GM23338 (cell line): ENCODE measurements around the gene KLK5. TPM values are rescaled to one million over a fixed set of nuclear protein-coding genes. Genes with fewer than 3 reads are reported as not detected.

Experiments used
- ATAC-seq: fragments of 200-7000 bp; cut with Tn5 transposase; 3 replicates; pipeline ENCODE4 v1.9.1; 2020
- DNase-seq: peaks from one replicate; pipeline ENCODE4 v3.0.0-alpha.2; 2015; ENCODE audit warnings: low spot score
- H2AFZ ChIP-seq: fragments of 200-600 bp; sonication (generic); 2 replicates; pipeline ENCODE4 v1.8.0; 2016; ENCODE audit warnings: antibody characterized with exemption, mild to moderate bottlenecking, moderate library complexity
- H3F3A ChIP-seq: fragments of 200-600 bp; sonication (generic); replicated peaks from 2 replicates; pipeline ENCODE4 v1.8.0; 2017; ENCODE audit warnings: antibody characterized with exemption, mixed run types, low read depth
- H3K27ac ChIP-seq: fragments of 200-600 bp; sonication (generic); 2 replicates; pipeline ENCODE4 v1.6.1; 2016; ENCODE audit warnings: low read depth
- H3K27me3 ChIP-seq: fragments of 200-600 bp; sonication (generic); 2 replicates; pipeline ENCODE4 v1.8.0; 2016; ENCODE audit warnings: mild to moderate bottlenecking, mixed run types, moderate library complexity; ENCODE audit not compliant: insufficient read depth
- H3K36me3 ChIP-seq: fragments of 200-600 bp; sonication (generic); 2 replicates; pipeline ENCODE4 v1.8.0; 2016; ENCODE audit warnings: mild to moderate bottlenecking; ENCODE audit not compliant: insufficient read depth
- H3K4me1 ChIP-seq: fragments of 200-600 bp; sonication (generic); 2 replicates; pipeline ENCODE4 v1.8.0; 2016; ENCODE audit warnings: mild to moderate bottlenecking, moderate library complexity; ENCODE audit not compliant: insufficient read depth
- H3K4me2 ChIP-seq: fragments of 200-600 bp; sonication (generic); 2 replicates; pipeline ENCODE4 v1.7.1; 2017; ENCODE audit warnings: mixed run types
- H3K4me3 ChIP-seq: fragments of 200-600 bp; sonication (generic); 2 replicates; pipeline ENCODE4 v1.6.1; 2016; ENCODE audit warnings: mixed run types
- H3K79me2 ChIP-seq: fragments of 200-600 bp; sonication (generic); replicated peaks from 2 replicates; pipeline ENCODE4 v1.8.0; 2017; ENCODE audit warnings: mild to moderate bottlenecking; ENCODE audit not compliant: insufficient read depth
- H3K9me2 ChIP-seq: fragments of 200-600 bp; sonication (generic); 2 replicates; pipeline ENCODE4 v1.8.0; 2017; ENCODE audit not compliant: insufficient read depth
- H4K20me1 ChIP-seq: fragments of 200-600 bp; sonication (generic); replicated peaks from 2 replicates; pipeline ENCODE4 v1.8.0; 2017; ENCODE audit warnings: mild to moderate bottlenecking; ENCODE audit not compliant: insufficient read depth
- H3K27ac Mint-ChIP-seq: 2 replicates; pipeline ENCODE4 v1.8.0; 2020; ENCODE audit warnings: inconsistent platforms, mild to moderate bottlenecking, moderate library complexity, mixed read lengths
- H3K27me3 Mint-ChIP-seq: 3 replicates; pipeline ENCODE4 v1.8.0; 2022; ENCODE audit warnings: low read depth, mild to moderate bottlenecking, moderate library complexity, mixed read lengths, inconsistent platforms; ENCODE audit not compliant: insufficient read depth, poor library complexity
- H3K36me3 Mint-ChIP-seq: 3 replicates; pipeline ENCODE4 v1.8.0; 2021; ENCODE audit warnings: low read depth, mild to moderate bottlenecking, inconsistent platforms, moderate library complexity, mixed read lengths
- H3K4me1 Mint-ChIP-seq: 3 replicates; pipeline ENCODE4 v1.8.0; 2020; ENCODE audit warnings: mild to moderate bottlenecking, inconsistent platforms, mixed read lengths
- H3K4me3 Mint-ChIP-seq: 3 replicates; pipeline ENCODE4 v1.8.0; 2021; ENCODE audit warnings: moderate library complexity, mild to moderate bottlenecking, inconsistent platforms, mixed read lengths
- H3K9me3 Mint-ChIP-seq: 3 replicates; pipeline ENCODE4 v1.8.0; 2020; ENCODE audit warnings: moderate library complexity, mild to moderate bottlenecking, inconsistent platforms, mixed read lengths
- CREB1 ChIP-seq: fragments of 250-450 bp; sonication (Bioruptor Pico); IDR thresholded peaks from 2 replicates; pipeline ENCODE4 v1.5.0; 2020; ENCODE audit warnings: low read depth, mild to moderate bottlenecking, moderate library complexity
- CTCF ChIP-seq, 2 experiments: fragments of 200-600 bp in 1 of 2; sonication (generic) in 1 of 2; conservative IDR thresholded peaks; 2 replicates each; pipeline versions ENCODE4 v1.5.1 to v1.6.1; 2016 to 2017; ENCODE audit warnings: antibody characterized with exemption in 2 of 2, low read depth in 2 of 2, mild to moderate bottlenecking in 2 of 2, moderate library complexity in 1 of 2
- ETS1 ChIP-seq: IDR thresholded peaks from 2 replicates; pipeline ENCODE4 v1.6.1; 2016; ENCODE audit warnings: antibody characterized with exemption
- EZH2 ChIP-seq: fragments of 200-600 bp; sonication (generic); IDR thresholded peaks from one replicate; pipeline ENCODE4 v1.8.0; 2017; ENCODE audit warnings: antibody characterized with exemption, mild to moderate bottlenecking, low read depth; ENCODE audit not compliant: unreplicated experiment
- EZH2phosphoT487 ChIP-seq: fragments of 200-600 bp; sonication (generic); IDR thresholded peaks from one replicate; pipeline ENCODE4 v1.8.1; 2018; ENCODE audit warnings: antibody characterized with exemption; ENCODE audit not compliant: unreplicated experiment
- JUNB ChIP-seq: IDR thresholded peaks from one replicate; pipeline ENCODE4 v1.6.1; 2016; ENCODE audit warnings: antibody characterized with exemption; ENCODE audit not compliant: unreplicated experiment
- NANOG ChIP-seq: IDR thresholded peaks from 2 replicates; pipeline ENCODE4 v1.6.1; 2016; ENCODE audit warnings: antibody characterized with exemption, borderline replicate concordance
- POLR2AphosphoS5 ChIP-seq: IDR thresholded peaks from 2 replicates; pipeline ENCODE4 v1.6.1; 2016; ENCODE audit warnings: antibody characterized with exemption, low read depth
- REST ChIP-seq: IDR thresholded peaks from one replicate; pipeline ENCODE4 v1.6.1; 2018; ENCODE audit warnings: antibody characterized with exemption; ENCODE audit not compliant: unreplicated experiment
- STAT1 ChIP-seq: IDR thresholded peaks from one replicate; pipeline ENCODE4 v1.6.1; 2016; ENCODE audit warnings: antibody characterized with exemption; ENCODE audit not compliant: unreplicated experiment
- ZNF114 ChIP-seq: fragments of 250-450 bp; sonication (Bioruptor Pico); IDR thresholded peaks from 2 replicates; pipeline ENCODE4 v1.5.0; 2020; ENCODE audit warnings: mild to moderate bottlenecking, moderate library complexity
- ZNF331 ChIP-seq: fragments of 250-450 bp; sonication (Bioruptor Pico); IDR thresholded peaks from 2 replicates; pipeline ENCODE4 v1.5.0; 2020; ENCODE audit warnings: low read depth, mild to moderate bottlenecking, moderate library complexity
- ZNF462 ChIP-seq: fragments of 250-450 bp; sonication (Bioruptor Pico); IDR thresholded peaks from 2 replicates; pipeline ENCODE4 v1.5.0; 2020; ENCODE audit warnings: mild to moderate bottlenecking, moderate library complexity
- polyA plus RNA-seq: library from polyadenylated mRNA; unstranded; fragments of >200 nt; fragmentation: Nextera tagmentation; extraction: Ambion mirVana; gene quantifications from 2 replicates; pipeline ENCODE4 v1.2.1, GENCODE V29; 2016
- total RNA-seq: library from RNA; depleted of rRNA; stranded (reverse); fragments of >200 nt; shearing (Covaris generic); gene quantifications from 2 replicates; pipeline ENCODE4 v1.2.3, GENCODE V29; 2014

The KLK5 gene
- total and polyA plus RNA-seq, 2 experiments from 2014 or later, result 0.66 TPM; not detected in 1

GRCh38 chr19:50908336-50908735, 44.5 kb downstream of the KLK5 start:
- H3K9me3 Mint-ChIP-seq, result no peaks in the 10 kb centered on the region; the same call in 1 of the 3 replicates
- peaks cover 27% of the 10 kb centered on the region for H3K27me3 Mint-ChIP-seq
- H3F3A ChIP-seq, result 0 out of 2 replicates have a peak, but pooled peaks cover 2% of the 10 kb centered on the region
- ATAC-seq, result no peak
- no peak for TF ChIP-seq NANOG
- TF ChIP-seq ZNF331 (CRISPR knock-in tag), result no peak
- no peak for TF ChIP-seq CTCF (conservative IDR thresholded peaks at IDR 0.05; ENCODE audit: low read depth in 2 of 2)
- no peak for TF ChIP-seq EZH2
- TF ChIP-seq EZH2phosphoT487, result no peak
- no peak for TF ChIP-seq ZNF114 (CRISPR knock-in tag)
- TF ChIP-seq ZNF462, result no peak
- TF ChIP-seq CREB1, result no peak
- TF ChIP-seq POLR2AphosphoS5, result no peak
- TF ChIP-seq JUNB, result no peak
- TF ChIP-seq STAT1, result no peak
- no peak for TF ChIP-seq REST
- TF ChIP-seq ETS1, result no peak
- no peaks in the 10 kb centered on the region; the same call in 2 of the 3 replicates for H3K36me3 Mint-ChIP-seq
- H3K9me2 ChIP-seq, result no peaks in the 10 kb centered on the region
- 0 out of 2 replicates have a peak overlapping the region, but pooled peaks have one; percentile 47 for H2AFZ ChIP-seq
- H3K27ac ChIP-seq, result no peak overlapping the region
- H3K4me3 ChIP-seq, result no peak overlapping the region
- peaks cover 15% of the 10 kb centered on the region for H3K4me1 ChIP-seq
- H3K79me2 ChIP-seq, result no peaks in the 10 kb centered on the region
- DNase-seq, result no peak
- no peaks in the 10 kb centered on the region for H4K20me1 ChIP-seq
- peaks cover 13% of the 10 kb centered on the region for H3K4me1 Mint-ChIP-seq
- no peak overlapping the region for H3K27ac Mint-ChIP-seq
- H3K27me3 ChIP-seq, result peaks cover 35% of the 10 kb centered on the region
- H3K4me2 ChIP-seq, result peak overlapping the region; percentile 85; the same call in 1 of the 2 replicates
- H3K36me3 ChIP-seq, result no peaks in the 10 kb centered on the region
- peak overlapping the region; percentile 74; the same call in 2 of the 3 replicates for H3K4me3 Mint-ChIP-seq
